CD4-positive, alpha-beta T cell treated with Interleukin-6 for 4 hours (primary cell): ENCODE data around the gene KRTAP4-2.
"Not testable (repeated sequence)": the region's sequence is repeated elsewhere in the genome, so short reads cannot be mapped to it uniquely, and the experiment has no call there.

ENCODE experiments used
- DNase-seq: peaks from one replicate; pipeline ENCODE4 v3.0.0-alpha.2; 2020; ENCODE audit warnings: mixed read lengths

Gene KRTAP4-2

DNA sequence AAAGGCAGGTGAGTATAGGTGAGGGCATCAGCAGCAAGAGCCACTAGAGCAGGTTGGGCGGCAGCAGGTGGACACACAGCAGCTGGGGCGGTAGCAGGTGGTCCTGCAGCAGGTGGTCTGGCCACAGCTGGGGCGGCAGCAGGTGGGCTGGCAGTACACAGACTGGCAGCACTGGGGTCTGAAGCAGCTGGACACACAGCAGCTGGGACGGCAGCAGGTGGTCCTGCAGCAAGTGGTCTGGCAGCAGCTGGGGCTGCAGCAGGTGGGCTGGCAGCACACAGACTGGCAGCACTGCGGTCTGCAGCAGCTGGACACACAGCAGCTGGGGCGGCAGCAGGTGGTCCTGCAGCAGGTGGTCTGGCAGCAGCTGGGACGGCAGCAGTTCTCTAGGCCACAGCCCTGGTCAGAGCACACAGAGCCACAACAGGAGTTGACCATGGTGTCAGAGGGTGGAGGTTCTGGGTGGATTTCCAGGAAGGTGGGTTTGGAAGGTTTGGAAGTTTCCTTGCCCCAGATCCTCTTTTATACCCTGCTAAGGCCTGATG lies at the start of gene KRTAP4-2:
Gene KRTAP4-2, minus strand, starts transcription at position 495 of the 545 bp plus-strand sequence. Its CDS starts 57 bp downstream, at position 438.
- no peak for DNase-seq

GRCh38 chr17:41226598-41227095 lies 48.6 kb upstream of the KRTAP4-2 start, which contains the start of gene KRTAP9-2:
Gene KRTAP9-2 (plus strand): TSS chr17:41226648. CDS start chr17:41226655, 7 bp downstream.
- DNase-seq: not testable (repeated sequence)

DNA sequence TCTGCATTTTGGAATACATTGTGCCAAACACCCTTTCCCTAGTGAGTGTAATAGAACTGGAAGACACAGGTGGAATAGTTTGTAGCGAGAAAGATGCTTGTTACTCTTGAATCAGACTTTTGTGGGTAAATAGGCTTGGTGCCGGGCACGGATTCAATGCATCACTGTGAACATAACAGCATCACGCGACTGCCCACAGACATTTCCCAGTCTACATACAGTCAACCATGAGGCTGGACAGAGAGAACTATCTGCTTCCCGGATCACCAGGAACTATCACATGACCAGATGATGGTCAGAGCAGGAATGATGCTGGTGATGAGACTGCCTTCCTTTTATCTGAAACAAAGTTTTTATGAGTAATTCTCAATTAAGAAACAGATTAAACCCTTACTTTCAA lies 48.0 kb upstream of the KRTAP4-2 start:
- DNase-seq: no peak

DNA sequence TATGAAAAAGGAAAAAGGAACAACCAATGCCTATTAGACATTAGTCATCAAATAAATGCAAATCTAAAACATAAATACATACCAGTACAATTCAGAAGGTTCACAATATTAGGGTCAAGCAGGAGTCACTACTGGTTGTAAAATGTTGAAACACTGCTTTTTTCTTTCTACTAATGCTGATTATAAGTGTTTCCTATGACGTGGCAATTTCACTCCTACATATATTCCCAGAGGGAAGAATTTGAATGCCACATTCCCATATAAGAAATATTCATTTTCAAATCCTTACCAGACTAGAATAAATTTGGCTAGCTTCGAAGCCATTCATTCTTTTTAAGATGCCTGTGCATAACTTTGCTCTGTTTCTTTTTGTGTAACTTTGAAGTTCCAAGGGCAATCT lies 45.8 kb upstream of the KRTAP4-2 start:
- DNase-seq: no peak

DNA sequence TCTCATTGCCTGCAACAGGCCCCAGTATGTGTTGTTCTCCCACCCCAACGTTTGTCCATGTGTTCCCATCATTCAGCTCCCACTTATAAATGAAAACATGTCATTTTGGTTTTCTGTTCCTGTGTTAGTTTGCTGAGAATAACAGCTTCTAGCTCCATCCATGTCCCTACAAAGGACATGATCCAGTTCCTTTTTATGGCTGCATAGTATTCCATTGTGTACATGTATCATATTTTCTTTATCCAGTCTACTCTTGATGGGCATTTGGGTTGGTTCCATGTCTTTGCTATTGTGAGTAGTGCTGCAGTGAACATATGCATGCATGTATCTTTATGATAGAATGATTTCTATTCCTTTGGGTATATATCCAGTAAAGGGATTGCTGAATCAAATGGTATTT lies 37.7 kb upstream of the KRTAP4-2 start:
- DNase-seq: no peak

- DNase-seq: no peak
These were observed 34.6 kb upstream of the KRTAP4-2 start for GRCh38 chr17:41212524-41213169.

- DNase-seq: no peak
These were observed 33.9 kb upstream of the KRTAP4-2 start for GRCh38 chr17:41211845-41212466.

DNA sequence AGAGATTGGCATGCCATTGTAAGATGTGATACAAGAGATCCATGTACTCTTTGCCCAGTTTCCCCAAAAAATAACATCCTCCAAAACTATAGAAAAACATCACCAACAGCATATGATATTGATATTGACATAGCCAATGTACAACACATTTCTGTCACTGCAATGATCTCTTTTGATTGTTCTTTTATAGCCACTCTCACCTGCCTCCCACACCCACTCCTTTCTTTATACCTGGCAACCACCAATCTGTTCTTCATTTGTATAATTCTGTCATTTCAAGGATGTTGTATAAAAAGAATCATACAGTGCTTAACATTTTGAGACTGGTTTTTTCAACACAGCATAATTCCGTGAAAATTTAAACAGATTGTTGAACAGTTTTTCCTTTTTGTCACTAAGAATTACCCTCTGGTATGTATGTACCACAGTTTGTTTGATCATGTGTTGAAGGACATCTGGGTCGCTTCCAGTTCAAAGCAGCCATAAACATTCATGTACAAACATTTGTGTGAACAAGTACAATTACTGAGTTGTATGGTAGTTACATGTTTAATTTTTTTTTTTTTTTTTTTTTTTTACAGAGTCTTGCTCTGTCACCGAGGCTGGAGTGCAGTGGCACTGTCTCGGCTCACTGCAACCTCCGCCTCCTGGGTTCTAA lies 21.5 kb upstream of the KRTAP4-2 start:
- DNase-seq: no peak

DNA sequence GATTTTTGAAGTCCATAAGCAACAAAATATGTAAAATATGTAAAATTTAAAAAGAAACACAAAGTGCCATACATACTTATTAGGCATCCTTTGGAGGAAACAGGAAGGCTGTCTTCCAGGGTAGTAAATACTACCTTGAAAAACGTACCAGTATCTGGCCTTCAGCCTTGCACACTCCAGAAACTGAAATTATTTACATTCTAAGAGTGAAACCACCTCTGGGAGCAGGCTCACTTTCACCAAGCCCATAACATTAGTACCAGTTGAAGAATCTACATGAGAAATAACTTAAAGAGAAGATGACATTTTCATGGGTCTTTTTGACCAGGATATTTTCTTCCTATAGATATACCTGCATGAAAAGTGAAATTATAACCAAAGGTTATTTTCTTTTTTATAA lies 18.0 kb upstream of the KRTAP4-2 start:
- DNase-seq: no peak

DNA sequence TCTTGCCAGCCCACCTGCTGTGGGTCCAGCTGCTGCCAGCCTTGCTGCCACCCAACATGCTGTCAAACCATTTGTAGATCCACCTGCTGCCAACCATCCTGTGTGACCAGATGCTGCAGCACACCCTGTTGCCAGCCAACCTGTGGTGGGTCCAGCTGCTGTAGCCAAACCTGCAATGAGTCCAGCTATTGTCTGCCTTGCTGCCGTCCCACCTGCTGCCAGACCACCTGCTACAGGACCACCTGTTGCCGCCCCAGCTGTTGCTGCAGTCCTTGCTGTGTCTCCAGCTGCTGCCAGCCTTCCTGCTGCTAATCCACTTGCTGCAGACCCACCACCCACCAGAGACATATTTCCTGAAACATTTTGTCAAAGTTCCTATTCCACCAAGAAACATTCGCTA lies 12.3 kb upstream of the KRTAP4-2 start:
- no peak for DNase-seq

GRCh38 chr17:41189837-41190318 lies 11.9 kb upstream of the KRTAP4-2 start, which contains the start of gene KRTAP9-1:
Gene KRTAP9-1 (plus strand): TSS chr17:41189887. CDS start chr17:41189887, 0 bp downstream.
- not testable (repeated sequence) for DNase-seq

GRCh38 chr17:41186872-41187271 lies 8.9 kb upstream of the KRTAP4-2 start:
- no peak for DNase-seq

- no peak for DNase-seq
These were observed 7.0 kb upstream of the KRTAP4-2 start for GRCh38 chr17:41185001-41185400.

GRCh38 chr17:41184480-41184961 lies 6.5 kb upstream of the KRTAP4-2 start, which contains the start of gene KRTAP4-1:
Gene KRTAP4-1 (minus strand): TSS chr17:41184911. CDS start chr17:41184854, 57 bp downstream.
- DNase-seq: no peak

GRCh38 chr17:41178843-41179616 lies 1.0 kb upstream of the KRTAP4-2 start:
- DNase-seq: no peak

DNA sequence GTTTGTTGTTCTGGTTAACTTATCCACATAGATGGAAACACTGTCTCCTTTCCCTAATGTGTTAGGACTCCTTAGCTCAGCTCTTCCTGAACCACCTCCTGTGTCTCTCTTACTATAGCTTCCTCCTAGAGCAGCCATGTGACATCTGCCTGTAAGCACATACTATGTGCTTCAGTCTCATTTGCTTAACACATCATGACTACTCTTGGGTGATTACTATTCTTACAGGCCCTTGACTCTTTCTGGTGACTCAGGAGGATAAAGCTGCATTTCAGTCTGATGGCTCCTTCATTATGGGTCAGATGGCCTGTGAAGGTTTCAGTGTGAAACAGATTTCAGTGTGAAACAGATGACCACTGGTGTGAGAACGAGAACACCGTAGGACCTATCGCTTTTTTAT lies 320 bp upstream of the KRTAP4-2 start:
- no peak for DNase-seq

DNA sequence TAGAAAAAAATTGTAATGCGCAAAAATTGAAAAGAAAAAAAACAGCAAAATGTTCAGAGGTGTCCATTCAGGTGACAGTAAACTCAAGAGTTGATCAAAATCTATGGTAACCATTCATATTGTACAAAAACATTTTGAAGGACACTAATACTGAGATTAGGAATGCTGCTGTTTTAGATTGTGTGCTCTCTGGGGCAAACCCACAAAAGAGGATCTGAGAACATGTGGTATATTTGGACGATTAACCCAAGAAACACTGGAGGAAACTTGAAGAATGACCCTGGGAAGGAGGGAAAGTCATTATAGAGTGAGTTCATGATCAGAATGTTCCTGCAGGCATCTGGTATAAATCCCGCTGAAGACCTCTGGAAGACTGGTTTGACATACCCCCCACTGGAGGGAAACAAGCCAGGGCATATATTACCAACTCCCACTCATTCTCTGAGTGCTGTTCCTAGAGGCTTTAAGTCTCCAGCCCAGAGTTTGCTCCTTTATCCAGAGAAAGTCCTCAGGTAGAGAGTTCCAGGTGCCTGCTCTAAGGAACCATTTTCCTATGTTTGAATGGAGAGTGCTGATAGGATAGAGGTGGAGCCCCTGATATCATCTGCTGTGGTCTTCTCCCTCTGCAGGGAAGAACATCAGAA lies 1.2 kb downstream of the KRTAP4-2 start:
- no peak for DNase-seq

GRCh38 chr17:41171886-41172285 lies 6.1 kb downstream of the KRTAP4-2 start:
- DNase-seq: no peak

- no peak for DNase-seq
These were observed 9.9 kb downstream of the KRTAP4-2 start, which contains the start of gene KRTAP4-3 for GRCh38 chr17:41168121-41168520. Gene KRTAP4-3 (minus strand): TSS chr17:41168221. CDS start chr17:41168172, 49 bp downstream.

GRCh38 chr17:41167561-41167960 lies 10.5 kb downstream of the KRTAP4-2 start:
- DNase-seq: no peak

- DNase-seq: no peak
These were observed 14.2 kb downstream of the KRTAP4-2 start for GRCh38 chr17:41163828-41164227.
